ENCODE results near the gene CSN2. TPM values are rescaled to one million over a fixed set of nuclear protein-coding genes. Genes with fewer than 3 reads are reported as not detected.

CSN2 gene
- total and polyA plus RNA-seq, 2 of the 4 experiments (the other 2 are of a cell fraction), result not detected

- no CpG with 5 or more reads among the region's 5 CpGs for WGBS, 2 experiments (ENCODE audit: extremely low coverage in 2 of 2, insufficient read length in 1 of 2)
- DNase-seq, result no peak
- ChIA-PET POLR2A (ENCODE audit: unreplicated experiment) (no interaction called here), CTCF (no interaction called here)
- no peak overlapping the region for H2AFZ ChIP-seq (replicated peaks; ENCODE audit: low read length, poor library complexity)
- no peak for ATAC-seq (ENCODE audit: low read depth)
- no peak overlapping the region for H3K56ac ChIP-seq (ENCODE audit: extremely low read depth, insufficient read depth, low read length)
- no peak overlapping the region for H2BK15ac ChIP-seq (ENCODE audit: low read depth, low read length)
- no peaks in the 10 kb centered on the region for H3K9me1 ChIP-seq (ENCODE audit: insufficient read depth, low read length)
- no peak overlapping the region for H3K14ac ChIP-seq (replicated peaks; ENCODE audit: low read depth, low read length)
- no peak overlapping the region for H3K18ac ChIP-seq (ENCODE audit: low read depth, low read length)
- H2AK9ac ChIP-seq (replicated peaks; ENCODE audit: low read depth, low read length, poor library complexity), result no peak overlapping the region
- no peak overlapping the region for H4K91ac ChIP-seq (ENCODE audit: insufficient read depth, low read depth, low read length)
- H2BK5ac ChIP-seq (ENCODE audit: low read depth, low read length, poor library complexity, severe bottlenecking), result no peak overlapping the region
- intact Hi-C loops (cut with micrococcal nuclease) (no loop called here), dilution Hi-C loops (cut with HindIII; ENCODE audit: low sequenced_read_pairs, unreplicated experiment) (no loop called here), in situ Hi-C loops (cut with MboI; ENCODE audit: low sequenced_read_pairs) (no loop called here)
- TF ChIP-seq MAZ (IDR thresholded peaks at IDR 0.05; ENCODE audit: borderline replicate concordance, low read depth, low read length) (no peak), USF2 (IDR thresholded peaks at IDR 0.05; ENCODE audit: low read depth, low read length) (no peak), RAD21 (IDR thresholded peaks at IDR 0.05; ENCODE audit: low read length) (no peak), RCOR1 (IDR thresholded peaks at IDR 0.05; ENCODE audit: insufficient replicate concordance, low read length) (no peak), CHD1 (IDR thresholded peaks at IDR 0.05; ENCODE audit: low read depth, low read length) (no peak), POLR2A (IDR thresholded peaks at IDR 0.05; ENCODE audit: low read depth, low read length) (no peak), MAFK (IDR thresholded peaks at IDR 0.05; ENCODE audit: low read depth, low read length) (peak; percentile 31; the same call in 1 of the 2 replicates)
- H3K4me2 ChIP-seq (ENCODE audit: low read depth, low read length), result no peak overlapping the region
- H3K27ac ChIP-seq (ENCODE audit: insufficient read depth, low read length), result no peak overlapping the region
- BruUV-seq (replicated peaks), result no TSS peak
- no peaks in the 10 kb centered on the region for H3K36me3 ChIP-seq (ENCODE audit: control insufficient read depth, insufficient read depth, low read length)
- H2BK20ac ChIP-seq (ENCODE audit: low read depth, low read length), result no peak overlapping the region
- no peak overlapping the region for H3K9ac ChIP-seq (ENCODE audit: low read depth, low read length)
- H3K23ac ChIP-seq (ENCODE audit: low read depth, low read length), result no peak overlapping the region
- no peak overlapping the region for H3K4me3 ChIP-seq (ENCODE audit: insufficient read depth, low read depth, low read length)
- H4K20me1 ChIP-seq (ENCODE audit: insufficient read depth, low read length), result no peaks in the 10 kb centered on the region
- H3K4me1 ChIP-seq (ENCODE audit: control insufficient read depth, insufficient read depth, low read length), result no peaks in the 10 kb centered on the region
- H3K79me1 ChIP-seq (ENCODE audit: low read depth in 1 of 2, low read length in 2 of 2), result no peaks in the 10 kb centered on the region
- H2AK5ac ChIP-seq (ENCODE audit: low read depth, low read length), result no peak overlapping the region
- H4K5ac ChIP-seq (ENCODE audit: low read depth, low read length), result no peak overlapping the region
- no peak overlapping the region for H2BK120ac ChIP-seq (ENCODE audit: low read depth, low read length)
- H4K8ac ChIP-seq (ENCODE audit: low read depth in 2 of 2, low read length in 2 of 2), result no peak overlapping the region
- H3K4ac ChIP-seq (ENCODE audit: low read depth, low read length), result no peak overlapping the region
- H3K27me3 ChIP-seq (ENCODE audit: control insufficient read depth, insufficient read depth, low read length), result no peaks in the 10 kb centered on the region
- H3K9me3 ChIP-seq (ENCODE audit: control insufficient read depth, insufficient read depth, low read length), result no peaks in the 10 kb centered on the region
Measured at GRCh38 chr4:69994782-69995181, 29.3 kb upstream of the CSN2 start.
